Lung (tissue), 12 donors: ENCODE measurements around the gene NT5DC2. TPM values are rescaled to one million over a fixed set of nuclear protein-coding genes. Genes with fewer than 3 reads are reported as not detected.

Source experiments
- ATAC-seq: fragments of 200-7000 bp; cut with Tn5 transposase; one replicate; pipeline ENCODE4 v1.9.1; 2020; ENCODE audit warnings: moderate number of reproducible peaks; ENCODE audit not compliant: insufficient read depth, low FRiP score
- DNase-seq, 3 donors: peaks; one replicate each; pipeline ENCODE4 v3.0.0-alpha.2; 2013 to 2017
- H3K27ac ChIP-seq, 2 donors: one replicate each; pipeline ENCODE4 v1.5.1; 2013; ENCODE audit warnings: mild to moderate bottlenecking in 2 of 2, moderate library complexity in 2 of 2, control low read depth in 1 of 2, inconsistent platforms in 1 of 2, low read depth in 1 of 2, low read length in 1 of 2
- H3K27me3 ChIP-seq, 3 donors: one replicate each; pipeline ENCODE4 v1.5.1; 2013; ENCODE audit warnings: low read length in 2 of 3; ENCODE audit not compliant: control insufficient read depth in 3 of 3, insufficient read depth in 3 of 3
- H3K36me3 ChIP-seq, 4 donors: one replicate each; pipeline ENCODE4 v1.5.1; 2013; ENCODE audit warnings: low read length in 4 of 4, mild to moderate bottlenecking in 1 of 4, moderate library complexity in 1 of 4; ENCODE audit not compliant: control insufficient read depth in 4 of 4, insufficient read depth in 4 of 4
- H3K4me1 ChIP-seq, 5 donors: one replicate each; pipeline ENCODE4 v1.5.1; 2013; ENCODE audit warnings: low read length in 5 of 5, mild to moderate bottlenecking in 2 of 5, moderate library complexity in 1 of 5; ENCODE audit not compliant: control insufficient read depth in 5 of 5, insufficient read depth in 5 of 5
- H3K4me3 ChIP-seq: one replicate; pipeline ENCODE4 v1.5.1; 2013; ENCODE audit warnings: mild to moderate bottlenecking, control low read depth, moderate library complexity
- H3K9ac ChIP-seq, 2 donors: one replicate each; pipeline ENCODE4 v1.5.1; 2013; ENCODE audit warnings: low read length in 2 of 2, control low read depth in 1 of 2; ENCODE audit not compliant: insufficient read depth in 1 of 2
- H3K9me3 ChIP-seq, 4 donors: one replicate each; pipeline ENCODE4 v1.5.1; 2013; ENCODE audit warnings: low read length in 3 of 4, mild to moderate bottlenecking in 1 of 4, moderate library complexity in 1 of 4; ENCODE audit not compliant: control insufficient read depth in 4 of 4, insufficient read depth in 3 of 4
- WGBS, 2 donors: extraction: QIAGEN DNeasy Blood & Tissue Kit; methylation state at CpG; one replicate each; pipeline ENCODE4 v1.1.7; 2013; 5-methylcytosine and 5-hydroxymethylcytosine counted together
- polyA plus RNA-seq, 2 donors: library from polyadenylated mRNA; stranded (reverse); fragments of 200-250 nt; gene quantifications; one replicate each; pipeline ENCODE4 v1.2.1, GENCODE V29; 2013
- total RNA-seq, 2 donors: library from RNA; depleted of rRNA in 1 of 2; stranded (reverse); fragments of >200 nt in 1 of 2; gene quantifications; one replicate each; pipeline ENCODE4 v1.2.1, GENCODE V29; 2014 to 2021
- TF ChIP-seq, protein P1 (sequence below): IDR thresholded peaks from 2 replicates; pipeline ENCODE4 v1.5.1; 2012; ENCODE audit warnings: mild to moderate bottlenecking; ENCODE audit errors: control extremely low read depth, extremely low read depth
- donor health status: control.
- donor health status: control.
- donor health status: Bipolar disorder and iron deficiency.
- donor health status: healthy.
- donor health status: DM: yes; HTN: yes; CAD: no.

The NT5DC2 gene
- total and polyA plus RNA-seq, 4 donors, result 32.7 to 85.6 (median 51.2) TPM

DNA sequence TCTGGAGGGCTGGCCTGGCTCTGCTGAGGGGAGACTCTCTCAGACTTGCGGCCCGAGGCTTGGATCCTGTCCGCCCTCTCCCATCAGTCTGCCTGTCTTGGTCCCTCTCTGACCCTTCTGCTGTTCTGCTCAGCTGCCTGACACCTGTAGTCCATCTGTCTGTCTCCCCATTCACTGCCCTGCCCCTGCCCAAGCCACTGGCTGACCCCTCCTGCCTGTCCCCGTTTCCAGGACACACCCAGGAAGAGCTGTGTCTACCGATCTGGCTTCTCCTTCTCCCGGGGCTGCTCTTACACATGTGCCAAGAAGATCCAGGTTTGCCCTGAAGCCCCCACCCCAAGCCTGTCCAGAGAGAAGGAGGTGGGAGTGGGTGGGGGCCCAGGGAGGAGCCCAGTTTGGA, 18.5 kb downstream of the NT5DC2 start:
- ATAC-seq (no peak), DNase-seq (no peak)
- no peaks in the 10 kb centered on the region for H3K27me3 ChIP-seq
- peaks cover 0 to 9% (median 0%) of the 10 kb centered on the region in 4 donors for H3K36me3 ChIP-seq
- peaks cover 0 to 7% (median 0%) of the 10 kb centered on the region in 5 donors for H3K4me1 ChIP-seq
- no peak overlapping the region for H3K27ac ChIP-seq
- no peak overlapping the region for H3K9ac ChIP-seq
- TF ChIP-seq, protein P1, sequence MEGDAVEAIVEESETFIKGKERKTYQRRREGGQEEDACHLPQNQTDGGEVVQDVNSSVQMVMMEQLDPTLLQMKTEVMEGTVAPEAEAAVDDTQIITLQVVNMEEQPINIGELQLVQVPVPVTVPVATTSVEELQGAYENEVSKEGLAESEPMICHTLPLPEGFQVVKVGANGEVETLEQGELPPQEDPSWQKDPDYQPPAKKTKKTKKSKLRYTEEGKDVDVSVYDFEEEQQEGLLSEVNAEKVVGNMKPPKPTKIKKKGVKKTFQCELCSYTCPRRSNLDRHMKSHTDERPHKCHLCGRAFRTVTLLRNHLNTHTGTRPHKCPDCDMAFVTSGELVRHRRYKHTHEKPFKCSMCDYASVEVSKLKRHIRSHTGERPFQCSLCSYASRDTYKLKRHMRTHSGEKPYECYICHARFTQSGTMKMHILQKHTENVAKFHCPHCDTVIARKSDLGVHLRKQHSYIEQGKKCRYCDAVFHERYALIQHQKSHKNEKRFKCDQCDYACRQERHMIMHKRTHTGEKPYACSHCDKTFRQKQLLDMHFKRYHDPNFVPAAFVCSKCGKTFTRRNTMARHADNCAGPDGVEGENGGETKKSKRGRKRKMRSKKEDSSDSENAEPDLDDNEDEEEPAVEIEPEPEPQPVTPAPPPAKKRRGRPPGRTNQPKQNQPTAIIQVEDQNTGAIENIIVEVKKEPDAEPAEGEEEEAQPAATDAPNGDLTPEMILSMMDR, result no peak
- no peak overlapping the region for H3K4me3 ChIP-seq
- WGBS, 2 donors, result 59 to 62% methylated on average over 6 of the region's 6 CpGs
- H3K9me3 ChIP-seq, result no peaks in the 10 kb centered on the region

DNA sequence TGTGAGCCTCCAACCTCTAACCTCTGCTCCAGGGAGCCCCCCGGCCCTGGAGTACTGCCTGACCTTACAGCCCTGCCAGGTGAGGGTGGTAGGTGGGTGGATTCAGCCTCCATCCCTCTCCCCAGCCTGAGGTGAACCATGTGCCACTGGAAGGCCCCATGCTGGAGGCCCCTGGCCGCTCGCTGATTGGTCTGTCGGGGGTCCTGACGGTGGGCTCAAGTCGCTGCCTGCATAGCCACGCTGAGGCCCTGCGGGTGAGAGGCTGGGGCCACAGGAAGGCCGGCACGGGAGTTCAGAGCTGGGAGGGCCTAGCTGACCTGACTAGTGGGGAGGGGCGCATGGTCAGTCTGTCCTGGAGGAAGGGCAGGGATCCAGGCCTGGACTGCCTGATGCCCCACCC, 19.1 kb downstream of the NT5DC2 start:
- ATAC-seq (no peak), DNase-seq (no peak)
- TF ChIP-seq, protein P1, result no peak
- Histone ChIP-seq H3K9me3 (no peaks in the 10 kb centered on the region), H3K9ac (no peak overlapping the region), H3K27ac (no peak overlapping the region), H3K4me3 (no peak overlapping the region), H3K4me1 (peaks cover 0 to 7% (median 0%) of the 10 kb centered on the region in 5 donors), H3K27me3 (no peaks in the 10 kb centered on the region), H3K36me3 (peaks cover 0 to 7% (median 0%) of the 10 kb centered on the region in 4 donors)
- WGBS, 2 donors, result 89 to 97% methylated on average over 11 of the region's 11 CpGs

DNA sequence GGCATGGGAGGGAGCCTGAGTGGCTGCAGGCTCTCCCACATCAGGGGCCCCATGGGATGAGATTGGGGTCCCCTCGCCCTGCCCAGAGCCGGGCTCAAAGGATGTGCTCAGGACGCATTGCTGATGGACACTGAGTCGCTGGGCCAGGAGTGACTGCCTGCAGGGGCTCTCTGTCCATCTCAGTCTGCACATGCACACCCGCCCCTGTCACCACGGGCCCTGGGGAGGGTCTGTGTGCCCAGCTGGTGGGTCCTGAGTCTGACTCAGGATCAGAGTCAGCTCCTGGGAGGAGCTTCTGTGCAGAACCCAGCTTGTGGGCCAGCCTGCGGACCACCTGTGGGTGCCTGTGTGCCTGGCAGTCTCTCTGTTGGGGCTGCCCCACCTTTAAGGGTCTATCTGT, 20.4 kb downstream of the NT5DC2 start:
- H3K4me3 ChIP-seq, result no peak overlapping the region
- 96 to 97% methylated on average over 7 of the region's 7 CpGs for WGBS, 2 donors
- no peak overlapping the region for H3K27ac ChIP-seq
- H3K9me3 ChIP-seq, result no peaks in the 10 kb centered on the region
- peaks cover 0 to 6% (median 0%) of the 10 kb centered on the region in 4 donors for H3K36me3 ChIP-seq
- peaks cover 0 to 4% (median 0%) of the 10 kb centered on the region in 5 donors for H3K4me1 ChIP-seq
- TF ChIP-seq, protein P1, result no peak
- ATAC-seq, result no peak
- H3K27me3 ChIP-seq, result no peaks in the 10 kb centered on the region
- no peak for DNase-seq
- no peak overlapping the region for H3K9ac ChIP-seq

DNA sequence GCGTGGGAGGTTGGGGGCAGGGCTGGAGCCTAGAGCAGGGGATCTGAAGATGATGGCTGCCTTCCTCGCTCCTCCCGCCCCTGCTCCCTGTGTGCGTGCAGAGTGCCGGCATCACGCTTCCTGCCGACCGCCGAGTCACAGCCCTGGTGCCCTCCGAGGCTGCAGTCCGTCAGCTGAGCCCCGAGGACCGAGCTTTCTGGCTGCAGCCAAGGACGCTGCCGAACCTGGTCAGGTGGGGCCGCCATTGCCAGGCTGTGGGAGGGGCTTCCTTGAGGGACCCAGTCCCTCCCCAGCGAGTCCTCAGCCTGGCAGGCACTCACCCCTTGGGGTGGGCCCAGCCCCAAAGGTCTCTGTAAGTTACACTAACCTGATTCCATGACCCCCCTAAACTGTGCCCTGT, 20.9 kb downstream of the NT5DC2 start:
- Histone ChIP-seq H3K27me3 (no peaks in the 10 kb centered on the region), H3K9me3 (no peaks in the 10 kb centered on the region), H3K27ac (no peak overlapping the region), H3K9ac (no peak overlapping the region), H3K36me3 (peaks cover 0 to 8% (median 0%) of the 10 kb centered on the region in 4 donors), H3K4me1 (peaks cover 0 to 3% (median 0%) of the 10 kb centered on the region in 5 donors), H3K4me3 (no peak overlapping the region)
- TF ChIP-seq, protein P1, result no peak
- ATAC-seq, result no peak
- DNase-seq, result no peak
- 86 to 91% methylated on average over 17 of the region's 17 CpGs for WGBS, 2 donors
